Stimulated activated CD4-positive, alpha-beta T cell treated with anti-CD3 and anti-CD28 coated beads, Interleukin-4, amount 100 ng/mL, for 4 hours (primary cell): ENCODE data around the gene ABCA4.

ENCODE experiments used
- DNase-seq, 2 experiments: peaks; one replicate each; pipeline ENCODE4 v3.0.0-alpha.2; 2020

ABCA4 gene

GRCh38 chr1:94079989-94080388 lies 41.0 kb downstream of the ABCA4 start:
- no peak for DNase-seq

DNA sequence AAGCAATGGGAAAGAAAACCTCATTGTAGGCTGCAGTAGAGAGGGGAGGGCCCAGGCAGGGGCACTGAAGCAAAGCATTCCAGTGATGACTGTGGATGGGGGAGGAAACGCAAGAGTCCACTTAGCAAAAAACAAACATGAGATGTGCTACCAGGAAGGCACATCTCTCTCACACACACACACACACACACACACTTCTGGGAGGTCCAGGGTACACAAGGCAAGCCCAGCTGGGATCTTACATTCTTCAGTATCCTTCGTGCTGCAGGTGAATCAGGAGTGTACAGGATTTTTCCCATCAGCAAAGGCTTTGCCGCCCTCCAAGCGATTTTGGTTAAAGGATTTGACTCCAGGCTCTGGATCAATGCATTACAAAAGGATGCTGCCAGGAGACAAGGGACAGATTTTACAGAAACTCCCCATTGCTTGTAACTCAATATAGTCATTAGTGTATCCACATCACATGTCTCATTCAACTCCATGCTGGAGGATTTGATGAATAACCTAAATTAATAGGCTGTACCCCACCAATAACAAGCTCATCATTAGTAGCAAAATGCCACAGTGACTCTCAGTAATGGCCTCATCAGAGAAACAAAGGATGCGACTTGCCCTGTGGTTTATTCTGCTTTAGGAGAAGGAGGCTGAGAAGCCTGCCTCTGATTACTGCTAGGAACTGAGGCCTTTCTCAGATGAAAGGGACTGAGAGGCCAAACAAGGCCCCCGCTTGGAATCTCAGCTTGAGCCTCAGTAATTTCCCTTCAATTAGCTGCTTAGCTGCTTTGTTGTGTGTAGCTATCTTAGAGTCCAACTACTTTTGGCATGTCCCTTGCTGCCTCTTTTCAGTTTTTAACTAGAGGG lies 41.6 kb downstream of the ABCA4 start:
- no peak for DNase-seq

DNA sequence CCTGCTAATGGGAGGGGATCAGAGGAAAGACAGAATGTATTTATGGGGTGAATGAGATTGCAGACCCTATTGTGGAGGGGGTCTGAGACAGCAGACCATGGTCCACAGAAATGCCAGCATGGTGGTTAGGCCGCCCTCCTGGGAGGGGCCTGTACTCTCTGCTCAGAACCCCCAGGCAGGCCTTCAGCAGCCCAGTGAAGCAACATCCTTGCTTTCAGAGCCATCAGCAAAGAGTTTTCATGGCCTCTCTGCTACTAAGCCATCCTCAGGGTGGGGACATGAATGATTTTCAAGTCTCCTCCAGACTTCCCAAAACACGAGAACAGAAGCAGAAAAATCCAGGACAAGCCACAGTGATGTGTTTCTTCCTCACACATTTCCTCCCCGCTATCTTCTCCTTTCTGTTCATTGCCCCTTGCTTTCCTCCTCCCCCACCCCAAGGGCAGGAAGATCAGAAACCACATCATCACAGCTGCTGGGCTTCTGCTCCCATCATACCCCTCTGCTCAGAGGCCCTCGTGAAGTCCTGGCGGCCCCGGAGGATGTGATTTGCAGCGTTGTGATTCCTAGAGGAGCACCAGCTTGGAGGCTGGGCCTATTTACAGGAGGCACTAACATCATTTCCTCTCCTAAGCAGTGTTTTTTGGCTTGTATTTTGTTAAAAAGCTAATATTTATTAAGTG lies 48.0 kb downstream of the ABCA4 start:
- DNase-seq, result no peak

GRCh38 chr1:94071976-94072375 lies 49.0 kb downstream of the ABCA4 start:
- DNase-seq, result no peak

- no peak for DNase-seq
Observed at GRCh38 chr1:94071391-94071790, 49.6 kb downstream of the ABCA4 start.

GRCh38 chr1:94070865-94071264 lies 50.1 kb downstream of the ABCA4 start:
- DNase-seq, result no peak

GRCh38 chr1:94069919-94070285 lies 51.0 kb downstream of the ABCA4 start:
- DNase-seq, result no peak

- DNase-seq, result no peak
Observed at GRCh38 chr1:94068999-94069918, 51.7 kb downstream of the ABCA4 start.

DNA sequence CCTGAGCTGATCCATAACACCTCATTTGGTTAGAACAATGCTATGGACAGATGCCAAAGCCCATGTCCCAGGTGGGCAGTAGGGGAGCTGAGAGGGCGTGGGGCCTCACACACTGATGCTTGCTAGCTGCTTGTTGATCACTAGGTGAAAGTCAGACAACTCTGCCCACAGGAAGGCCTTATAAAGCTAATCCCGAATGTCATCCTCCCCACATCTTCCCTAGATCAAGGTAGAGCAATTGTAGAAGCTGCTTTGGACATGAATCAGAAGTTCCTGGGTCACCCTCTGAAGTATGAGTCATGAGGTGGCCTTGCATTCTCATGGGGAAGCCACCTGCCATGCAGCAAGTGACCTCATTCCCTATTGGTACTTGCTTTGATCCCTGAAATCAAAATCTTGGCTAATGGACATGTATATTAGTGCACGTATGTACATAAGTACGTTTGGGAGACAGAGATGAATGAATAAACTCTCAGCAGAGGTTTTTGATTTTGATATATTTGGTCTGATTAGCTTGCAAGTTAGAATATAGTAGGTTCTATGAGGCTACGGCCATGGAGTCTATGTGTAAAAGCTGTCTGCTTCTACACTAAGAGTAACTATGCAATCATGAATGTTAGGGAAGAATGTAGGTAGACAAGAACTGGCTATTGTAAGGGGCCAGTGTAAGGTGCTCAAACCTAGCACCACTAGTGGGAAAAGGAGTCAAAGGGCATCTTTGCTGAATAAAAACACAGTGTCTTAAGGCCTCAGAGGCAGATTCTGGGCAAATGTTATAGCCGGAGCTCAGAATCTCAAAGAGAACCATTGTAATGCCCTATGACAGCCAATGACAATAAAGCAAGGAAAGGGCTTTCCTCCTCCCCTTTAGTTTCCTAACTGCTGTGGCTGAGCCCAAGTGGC lies 52.6 kb downstream of the ABCA4 start:
- no peak for DNase-seq

DNA sequence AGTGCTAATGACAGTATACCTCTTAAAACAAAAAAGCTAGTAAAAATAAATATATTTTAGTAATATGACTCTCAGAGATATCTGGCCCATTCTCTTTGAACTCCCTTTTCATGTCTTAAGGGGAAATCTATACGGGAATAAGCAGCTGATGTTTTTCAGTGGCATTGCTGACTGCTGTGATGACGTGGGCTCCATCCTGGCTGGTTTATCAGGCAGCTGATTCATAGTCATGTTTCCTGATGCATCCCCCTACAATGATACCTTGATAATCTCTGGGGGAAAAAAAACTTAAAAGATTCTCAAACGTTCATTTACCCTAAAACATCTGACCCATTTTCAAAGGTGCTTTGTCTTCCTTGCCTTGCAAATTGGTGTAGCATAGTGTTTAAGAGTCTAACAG lies 53.8 kb downstream of the ABCA4 start:
- DNase-seq, result no peak

GRCh38 chr1:94063379-94063778 lies 57.6 kb downstream of the ABCA4 start:
- no peak for DNase-seq

GRCh38 chr1:94061513-94062443 lies 59.2 kb downstream of the ABCA4 start:
- peak in 1 of 2 experiments; percentile 8 for DNase-seq

GRCh38 chr1:94060720-94061119 lies 60.2 kb downstream of the ABCA4 start:
- DNase-seq, result no peak

DNA sequence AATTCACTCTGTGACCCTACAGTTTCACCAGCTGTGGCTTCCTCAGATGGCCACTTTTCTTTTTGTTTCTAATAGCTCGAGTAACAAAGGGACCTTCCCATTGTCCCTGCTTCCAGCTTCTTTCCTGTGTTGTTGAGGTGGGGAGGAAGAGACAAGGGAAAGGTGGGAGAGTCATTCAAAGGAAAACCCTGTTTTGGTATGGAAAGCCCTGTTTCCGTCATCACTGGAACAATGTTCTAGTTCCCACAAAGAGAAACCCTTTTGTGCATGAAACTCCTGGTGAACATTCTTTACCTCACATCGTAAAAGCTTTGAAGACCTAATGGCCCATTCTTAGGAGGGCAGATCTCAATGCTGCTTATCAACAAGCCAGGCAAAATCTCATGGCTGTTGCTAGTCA lies 62.2 kb downstream of the ABCA4 start:
- DNase-seq, result no peak

DNA sequence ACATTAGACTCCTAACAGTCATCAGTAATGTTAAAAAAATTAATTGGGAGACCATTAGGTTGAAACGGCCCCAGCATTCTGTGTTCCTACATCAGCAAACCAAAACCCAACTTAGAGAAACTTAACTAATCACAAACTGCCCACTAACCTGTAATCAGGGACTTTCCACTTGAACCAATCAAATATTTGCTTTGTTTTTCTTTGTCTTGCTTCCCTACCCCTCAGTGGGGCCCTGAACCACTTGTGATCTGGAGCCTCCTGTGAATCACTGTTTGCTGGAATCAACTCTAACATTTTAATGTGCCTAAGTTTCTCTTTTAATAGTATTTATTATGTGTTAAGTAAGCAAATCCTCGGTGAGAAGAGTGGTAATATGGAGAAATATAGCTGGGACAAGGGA lies 64.0 kb downstream of the ABCA4 start:
- no peak for DNase-seq

GRCh38 chr1:94056171-94056570 lies 64.8 kb downstream of the ABCA4 start:
- no peak for DNase-seq

- DNase-seq, result no peak
Observed at GRCh38 chr1:94055459-94056122, 65.4 kb downstream of the ABCA4 start.

DNA sequence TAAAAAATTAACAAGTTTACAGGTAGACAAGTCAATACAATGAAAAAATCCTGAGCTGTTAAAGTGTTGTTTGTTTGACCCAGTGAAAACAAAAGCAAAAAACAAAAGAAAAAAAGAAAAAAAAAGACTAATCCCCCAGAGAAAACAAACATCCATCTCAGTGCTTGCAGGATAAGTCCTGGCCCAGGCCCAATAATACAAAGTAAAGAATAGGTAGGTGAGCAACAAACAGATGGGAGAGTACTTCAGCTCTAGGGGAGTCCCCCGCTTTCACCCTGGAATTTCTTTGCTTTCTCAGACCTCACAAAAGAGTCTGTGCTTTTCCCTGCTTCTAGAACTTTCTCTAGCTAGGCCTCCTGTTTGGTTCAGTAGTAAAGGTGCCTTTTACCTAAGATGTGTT lies 70.3 kb downstream of the ABCA4 start:
- DNase-seq, result no peak

- DNase-seq, result no peak
Observed at GRCh38 chr1:94050254-94050653, 70.7 kb downstream of the ABCA4 start.

GRCh38 chr1:94049791-94050190 lies 71.2 kb downstream of the ABCA4 start:
- no peak for DNase-seq
